ENCODE results near the gene FCN3.

Gene FCN3

GRCh38 chr1:27360159-27361043, 14.2 kb downstream of the FCN3 start:
- Histone ChIP-seq H3K4me1 (ENCODE audit: insufficient read depth, low read length) (peaks cover 28% of the 10 kb centered on the region), H3K9me3 (ENCODE audit: control insufficient read depth, insufficient read depth, low read length) (no peaks in the 10 kb centered on the region), H3K36me3 (ENCODE audit: insufficient read depth, low read length) (no peaks in the 10 kb centered on the region), H3K9ac (ENCODE audit: low read depth, low read length) (peak overlapping the region; percentile 83)

GRCh38 chr1:27359822-27360158, 14.8 kb downstream of the FCN3 start:
- Histone ChIP-seq H3K9ac (ENCODE audit: low read depth, low read length) (peak overlapping the region; percentile 83; the same call in 1 of the 2 replicates), H3K9me3 (ENCODE audit: control insufficient read depth, insufficient read depth, low read length) (no peaks in the 10 kb centered on the region), H3K4me1 (ENCODE audit: insufficient read depth, low read length) (peaks cover 22% of the 10 kb centered on the region), H3K36me3 (ENCODE audit: insufficient read depth, low read length) (no peaks in the 10 kb centered on the region)

GRCh38 chr1:27358928-27359313, 15.7 kb downstream of the FCN3 start:
- Histone ChIP-seq H3K9me3 (ENCODE audit: control insufficient read depth, insufficient read depth, low read length) (no peaks in the 10 kb centered on the region), H3K36me3 (ENCODE audit: insufficient read depth, low read length) (no peaks in the 10 kb centered on the region), H3K4me1 (ENCODE audit: insufficient read depth, low read length) (peaks cover 15% of the 10 kb centered on the region; the same call in 1 of the 2 replicates), H3K9ac (ENCODE audit: low read depth, low read length) (no peak overlapping the region)

GRCh38 chr1:27358038-27358927, 16.3 kb downstream of the FCN3 start:
- H3K36me3 ChIP-seq (ENCODE audit: insufficient read depth, low read length) = no peaks in the 10 kb centered on the region
- no peak overlapping the region for H3K9ac ChIP-seq (ENCODE audit: low read depth, low read length)
- no peaks in the 10 kb centered on the region for H3K9me3 ChIP-seq (ENCODE audit: control insufficient read depth, insufficient read depth, low read length)
- H3K4me1 ChIP-seq (ENCODE audit: insufficient read depth, low read length) = peaks cover 15% of the 10 kb centered on the region; the same call in 1 of the 2 replicates

DNA sequence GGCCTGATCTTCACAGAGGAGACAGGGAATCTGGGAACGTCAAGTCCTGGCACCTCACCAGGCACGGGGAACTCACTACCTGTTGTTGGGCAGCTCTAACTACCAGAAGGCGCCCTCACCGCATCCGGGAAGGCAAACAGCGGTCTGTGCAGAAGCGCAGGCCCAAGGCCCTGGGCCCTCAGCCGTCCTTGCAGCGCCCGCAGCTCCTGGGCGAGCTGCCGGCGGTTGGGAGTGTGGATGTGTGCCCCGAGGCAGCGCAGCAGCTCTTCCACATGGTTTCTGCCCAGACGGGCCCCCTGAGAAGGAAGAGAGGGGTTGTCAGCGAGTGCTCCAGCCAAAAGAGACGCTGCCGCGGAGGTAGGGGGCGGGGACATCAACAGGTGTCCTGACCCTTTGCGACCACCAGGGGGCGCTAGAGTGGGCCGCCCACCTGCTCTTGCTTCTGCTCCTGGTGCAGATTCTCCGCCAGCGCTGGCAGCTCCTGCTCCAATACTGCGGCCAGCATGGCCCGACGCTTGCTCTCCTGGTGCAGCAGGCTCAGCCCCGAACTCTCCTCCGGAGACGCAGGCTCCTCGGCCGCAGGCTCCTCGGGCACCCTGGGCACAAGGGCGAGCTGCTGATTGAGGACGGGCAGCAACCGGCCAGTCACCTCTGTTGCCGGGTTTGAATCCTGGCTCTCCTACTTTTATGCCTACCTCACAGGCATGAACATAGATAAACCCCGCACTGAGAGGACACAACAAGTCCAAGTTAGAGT, 17.2 kb downstream of the FCN3 start:
- H3K9ac ChIP-seq (ENCODE audit: low read depth, low read length) = peak overlapping the region; percentile 35; the same call in 1 of the 2 replicates
- H3K4me1 ChIP-seq (ENCODE audit: insufficient read depth, low read length) = peaks cover 15% of the 10 kb centered on the region; the same call in 1 of the 2 replicates

GRCh38 chr1:27356619-27357280, 17.9 kb downstream of the FCN3 start:
- Histone ChIP-seq H3K9ac (ENCODE audit: low read depth, low read length) (peak overlapping the region; percentile 35; the same call in 1 of the 2 replicates), H3K36me3 (ENCODE audit: insufficient read depth, low read length) (no peaks in the 10 kb centered on the region), H3K9me3 (ENCODE audit: control insufficient read depth, insufficient read depth, low read length) (no peaks in the 10 kb centered on the region), H3K4me1 (ENCODE audit: insufficient read depth, low read length) (peaks cover 15% of the 10 kb centered on the region; the same call in 1 of the 2 replicates)

More for the DNA sequence above, 17.2 kb downstream of the FCN3 start:
- no peaks in the 10 kb centered on the region for H3K36me3 ChIP-seq (ENCODE audit: insufficient read depth, low read length)
- no peaks in the 10 kb centered on the region for H3K9me3 ChIP-seq (ENCODE audit: control insufficient read depth, insufficient read depth, low read length)

DNA sequence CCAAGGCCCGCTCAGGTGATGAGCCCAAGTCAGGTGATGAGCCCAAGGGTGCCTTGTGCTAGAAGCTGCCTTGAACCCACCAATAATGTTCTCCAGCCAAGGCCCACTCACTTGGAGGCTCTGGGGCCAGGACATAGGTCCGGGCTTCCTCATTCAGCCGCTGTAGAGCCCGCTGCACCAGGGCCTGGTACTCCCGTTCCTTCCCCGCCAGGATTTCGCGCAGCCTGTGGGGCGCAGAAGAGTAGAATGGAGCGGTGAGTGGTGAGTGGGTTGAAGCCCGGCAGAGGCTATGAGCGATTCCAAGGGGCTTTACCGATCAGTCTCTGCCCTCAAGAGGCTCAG, 18.4 kb downstream of the FCN3 start:
- Histone ChIP-seq H3K4me1 (ENCODE audit: insufficient read depth, low read length) (peaks cover 15% of the 10 kb centered on the region; the same call in 1 of the 2 replicates), H3K9me3 (ENCODE audit: control insufficient read depth, insufficient read depth, low read length) (no peaks in the 10 kb centered on the region), H3K36me3 (ENCODE audit: insufficient read depth, low read length) (no peaks in the 10 kb centered on the region), H3K9ac (ENCODE audit: low read depth, low read length) (no peak overlapping the region)

- Histone ChIP-seq H3K36me3 (ENCODE audit: insufficient read depth, low read length) (no peaks in the 10 kb centered on the region), H3K9me3 (ENCODE audit: control insufficient read depth, insufficient read depth, low read length) (no peaks in the 10 kb centered on the region), H3K4me1 (ENCODE audit: insufficient read depth, low read length) (peaks cover 15% of the 10 kb centered on the region; the same call in 1 of the 2 replicates), H3K9ac (ENCODE audit: low read depth, low read length) (no peak overlapping the region)
Observed at GRCh38 chr1:27355683-27356082, 18.9 kb downstream of the FCN3 start.

DNA sequence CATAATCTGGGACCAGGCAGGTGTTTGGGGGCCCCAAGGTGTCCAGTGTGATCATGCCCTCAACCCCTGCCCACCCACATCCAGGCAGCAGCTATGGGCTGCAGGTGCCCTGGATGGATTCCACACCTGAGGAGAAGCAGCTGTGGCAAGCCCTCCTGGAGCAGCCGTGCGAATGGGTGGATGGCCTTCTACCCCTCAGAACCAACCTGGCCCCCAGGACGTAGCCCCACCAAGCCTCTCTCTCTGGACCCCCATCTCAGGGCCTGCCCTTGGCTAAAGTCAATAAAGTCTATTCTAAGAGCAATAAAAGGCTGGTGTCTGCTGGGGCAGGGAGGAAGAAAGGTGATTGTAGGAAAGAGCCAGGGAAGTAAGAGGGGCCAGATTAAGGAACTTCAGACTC, 21.0 kb downstream of the FCN3 start:
- Histone ChIP-seq H3K36me3 (ENCODE audit: insufficient read depth, low read length) (no peaks in the 10 kb centered on the region), H3K9me3 (ENCODE audit: control insufficient read depth, insufficient read depth, low read length) (no peaks in the 10 kb centered on the region), H3K4me1 (ENCODE audit: insufficient read depth, low read length) (peaks cover 8% of the 10 kb centered on the region; the same call in 1 of the 2 replicates), H3K9ac (ENCODE audit: low read depth, low read length) (no peak overlapping the region)

DNA sequence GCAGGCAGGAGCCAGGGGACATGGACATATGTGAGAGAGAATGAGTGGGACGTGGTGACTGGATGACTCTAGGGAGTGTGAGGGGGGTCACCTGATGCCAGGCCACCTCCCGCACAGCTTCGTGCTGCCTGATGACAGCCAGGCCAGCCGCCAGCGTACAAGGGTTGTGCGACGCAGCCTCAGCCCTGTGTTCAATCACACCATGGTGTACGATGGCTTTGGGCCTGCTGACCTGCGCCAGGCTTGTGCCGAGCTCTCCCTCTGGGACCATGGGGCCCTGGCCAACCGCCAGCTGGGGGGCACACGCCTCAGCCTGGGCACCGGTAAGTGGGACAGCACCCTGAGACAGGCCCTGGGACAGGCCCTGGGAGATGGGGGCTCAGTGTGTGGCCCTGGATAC, 21.5 kb downstream of the FCN3 start:
- Histone ChIP-seq H3K9me3 (ENCODE audit: control insufficient read depth, insufficient read depth, low read length) (no peaks in the 10 kb centered on the region), H3K4me1 (ENCODE audit: insufficient read depth, low read length) (peaks cover 8% of the 10 kb centered on the region; the same call in 1 of the 2 replicates), H3K9ac (ENCODE audit: low read depth, low read length) (no peak overlapping the region), H3K36me3 (ENCODE audit: insufficient read depth, low read length) (no peaks in the 10 kb centered on the region)

- no peaks in the 10 kb centered on the region for H3K36me3 ChIP-seq (ENCODE audit: insufficient read depth, low read length)
- H3K9me3 ChIP-seq (ENCODE audit: control insufficient read depth, insufficient read depth, low read length) = no peaks in the 10 kb centered on the region
- H3K9ac ChIP-seq (ENCODE audit: low read depth, low read length) = peak overlapping the region; percentile 60
- peaks cover 16% of the 10 kb centered on the region; the same call in 1 of the 2 replicates for H3K4me1 ChIP-seq (ENCODE audit: insufficient read depth, low read length)
Observed at GRCh38 chr1:27351541-27352107, 23.0 kb downstream of the FCN3 start.

GRCh38 chr1:27350663-27351540, 23.7 kb downstream of the FCN3 start:
- Histone ChIP-seq H3K4me1 (ENCODE audit: insufficient read depth, low read length) (peaks cover 11% of the 10 kb centered on the region; the same call in 1 of the 2 replicates), H3K9ac (ENCODE audit: low read depth, low read length) (peak overlapping the region; percentile 60), H3K9me3 (ENCODE audit: control insufficient read depth, insufficient read depth, low read length) (no peaks in the 10 kb centered on the region), H3K36me3 (ENCODE audit: insufficient read depth, low read length) (no peaks in the 10 kb centered on the region)
